D721Med (cell line): ENCODE results near the gene LHX4.

Source experiments
- DNase-seq: peaks from one replicate; pipeline ENCODE4 v3.0.0; 2011; ENCODE audit warnings: low spot score; ENCODE audit not compliant: insufficient read length
- FAIRE-seq: peaks from 2 replicates; lab custom pipeline; 2011; peaks lifted over from hg19 to GRCh38; lab: Jason Lieb, UNC
- TF ChIP-seq, protein P1 (sequence below): IDR thresholded peaks from 2 replicates; pipeline ENCODE4 v1.5.1; 2012; ENCODE audit warnings: mild to moderate bottlenecking, control low read depth; ENCODE audit not compliant: insufficient read depth; ENCODE audit errors: missing control alignments

Gene LHX4

DNA sequence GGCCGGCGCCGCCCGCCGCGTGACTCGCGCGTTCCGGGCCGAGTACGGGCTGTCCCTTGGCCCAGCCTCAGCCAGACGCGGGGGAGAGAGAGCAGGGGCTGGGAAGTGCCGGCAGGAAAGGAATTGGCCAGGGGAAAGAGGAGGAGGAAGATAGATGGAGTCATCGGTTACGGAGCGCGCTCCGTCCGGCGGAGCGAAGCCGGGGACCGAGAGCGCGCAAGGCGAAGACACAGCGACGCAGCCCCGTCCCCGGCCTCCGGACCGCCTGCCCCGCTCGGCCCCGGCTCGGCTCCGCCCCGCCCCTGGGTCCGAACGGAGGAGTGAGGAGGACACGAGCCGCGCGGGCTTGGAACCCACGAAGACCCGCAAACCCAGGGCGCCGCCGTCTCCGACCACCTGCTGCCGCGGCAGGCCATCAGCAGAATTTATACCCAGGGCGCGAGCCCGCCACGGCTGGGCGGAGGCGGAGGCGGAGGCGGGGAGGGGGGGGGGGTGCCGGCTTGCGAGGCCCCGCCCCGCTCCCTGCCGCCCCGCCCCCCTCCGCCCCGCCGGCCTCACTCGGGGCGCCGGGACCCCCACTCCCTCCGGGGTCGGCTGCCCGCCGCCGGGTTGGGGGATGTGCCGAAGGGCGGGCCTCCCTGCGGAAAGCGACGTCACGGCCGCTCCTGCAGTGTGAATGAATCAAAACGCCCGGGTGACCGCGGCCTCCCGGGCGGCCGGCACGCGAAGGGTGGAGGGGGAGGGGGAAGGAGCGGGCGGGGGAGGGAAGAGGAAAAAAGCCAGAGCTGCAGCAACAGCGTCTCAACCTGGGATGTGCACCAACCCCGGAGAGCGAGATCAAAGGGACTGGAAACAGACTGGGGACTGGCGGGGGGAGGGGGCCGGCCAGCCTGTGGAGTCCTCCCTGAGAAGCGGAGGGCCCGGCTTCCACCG, at the start of gene LHX4:
LHX4 (plus strand) TSS at position 782 of the 933 bp plus-strand sequence. CDS start 266 bp downstream, outside the sequence.
- TF ChIP-seq, protein P1, sequence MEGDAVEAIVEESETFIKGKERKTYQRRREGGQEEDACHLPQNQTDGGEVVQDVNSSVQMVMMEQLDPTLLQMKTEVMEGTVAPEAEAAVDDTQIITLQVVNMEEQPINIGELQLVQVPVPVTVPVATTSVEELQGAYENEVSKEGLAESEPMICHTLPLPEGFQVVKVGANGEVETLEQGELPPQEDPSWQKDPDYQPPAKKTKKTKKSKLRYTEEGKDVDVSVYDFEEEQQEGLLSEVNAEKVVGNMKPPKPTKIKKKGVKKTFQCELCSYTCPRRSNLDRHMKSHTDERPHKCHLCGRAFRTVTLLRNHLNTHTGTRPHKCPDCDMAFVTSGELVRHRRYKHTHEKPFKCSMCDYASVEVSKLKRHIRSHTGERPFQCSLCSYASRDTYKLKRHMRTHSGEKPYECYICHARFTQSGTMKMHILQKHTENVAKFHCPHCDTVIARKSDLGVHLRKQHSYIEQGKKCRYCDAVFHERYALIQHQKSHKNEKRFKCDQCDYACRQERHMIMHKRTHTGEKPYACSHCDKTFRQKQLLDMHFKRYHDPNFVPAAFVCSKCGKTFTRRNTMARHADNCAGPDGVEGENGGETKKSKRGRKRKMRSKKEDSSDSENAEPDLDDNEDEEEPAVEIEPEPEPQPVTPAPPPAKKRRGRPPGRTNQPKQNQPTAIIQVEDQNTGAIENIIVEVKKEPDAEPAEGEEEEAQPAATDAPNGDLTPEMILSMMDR = no peak
- FAIRE-seq = no peak
- peak; percentile 93 for DNase-seq

DNA sequence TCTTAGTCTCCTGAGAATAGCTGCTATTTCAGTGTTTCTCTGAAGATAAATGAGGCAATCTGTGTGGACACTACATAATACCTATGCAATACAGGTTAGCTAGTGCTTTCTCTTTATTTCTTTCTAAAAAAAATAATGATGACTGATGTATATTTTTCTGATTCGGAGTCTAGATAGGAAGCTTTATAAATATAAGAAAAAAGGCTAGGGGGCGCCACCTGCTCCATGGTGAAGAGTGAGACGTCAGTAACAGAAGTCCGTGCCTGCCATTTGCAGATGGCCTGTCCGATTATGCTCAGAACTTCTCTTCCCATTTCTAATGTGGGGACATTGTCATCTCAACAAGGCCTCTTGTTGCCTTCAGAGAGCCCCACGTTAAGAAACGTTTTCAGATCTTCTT, 49.0 kb upstream of the LHX4 start:
- DNase-seq (no peak), FAIRE-seq (no peak)

DNA sequence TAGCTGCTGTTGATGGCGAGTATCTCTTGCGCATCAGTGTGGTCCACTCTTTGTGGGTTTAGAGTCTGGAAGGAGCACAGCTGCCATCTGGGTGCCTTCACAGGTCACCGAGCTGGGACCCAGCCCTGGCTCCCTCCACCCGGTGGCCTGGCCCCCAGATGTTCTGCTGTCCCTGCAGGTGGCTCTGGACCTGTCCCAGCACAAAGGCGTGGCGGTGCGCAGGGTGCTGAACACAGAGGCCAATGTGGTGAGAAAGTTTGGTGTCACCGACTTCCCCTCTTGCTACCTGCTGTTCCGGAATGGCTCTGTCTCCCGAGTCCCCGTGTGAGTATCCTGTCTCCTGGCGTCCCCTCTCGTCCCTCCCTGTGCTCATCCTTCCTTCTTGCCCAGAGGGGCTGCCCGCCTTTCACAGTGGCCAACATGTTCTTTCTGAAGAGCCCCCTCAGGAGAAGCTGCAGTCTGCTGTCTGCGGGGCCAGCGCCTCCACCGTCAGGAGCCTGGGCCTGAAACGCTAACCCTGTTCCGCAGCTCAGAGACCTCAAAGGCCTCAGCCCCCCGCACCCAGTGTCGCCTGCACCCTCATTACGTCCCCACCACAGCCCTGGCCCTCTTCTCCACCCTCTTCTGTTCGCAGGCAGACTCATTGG, 47.9 kb upstream of the LHX4 start:
- TF ChIP-seq, protein P1 = no peak
- no peak for FAIRE-seq
- no peak for DNase-seq

More for the DNA sequence above, 49.0 kb upstream of the LHX4 start:
- TF ChIP-seq, protein P1 = peak; percentile 24

DNA sequence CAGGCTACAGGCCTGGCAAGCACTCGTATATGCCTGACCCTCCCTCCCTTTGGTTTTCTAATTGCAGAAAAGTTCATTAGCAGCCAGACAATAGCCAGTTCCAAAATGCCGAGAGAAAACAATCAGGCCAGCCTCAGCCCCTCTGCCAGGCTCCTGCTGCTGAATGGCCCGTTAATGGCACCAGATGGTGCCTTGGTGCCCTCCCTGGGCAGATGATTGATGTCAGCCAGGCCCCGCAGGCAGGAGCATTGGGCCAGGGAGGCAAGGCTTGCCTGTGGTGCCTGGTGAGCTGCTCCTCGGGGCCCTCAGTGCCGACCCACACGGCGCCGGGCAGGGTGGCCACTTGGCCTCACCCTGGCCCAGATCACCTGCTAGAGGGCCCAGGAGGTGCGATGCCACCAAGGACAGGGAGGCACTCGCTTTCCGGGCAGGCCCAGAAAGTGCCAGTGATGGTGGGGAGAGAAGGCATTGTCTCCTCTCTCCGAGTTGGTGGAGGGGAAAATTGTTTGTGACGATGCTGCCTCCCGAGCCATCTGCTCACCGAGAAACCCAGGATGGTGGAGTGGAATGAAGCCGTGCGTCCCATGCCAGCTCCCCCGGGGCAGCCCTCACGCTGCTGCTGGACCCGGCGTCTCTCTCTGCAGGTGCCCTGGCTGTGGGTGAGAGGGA, 47.3 kb upstream of the LHX4 start:
- DNase-seq = no peak

DNA sequence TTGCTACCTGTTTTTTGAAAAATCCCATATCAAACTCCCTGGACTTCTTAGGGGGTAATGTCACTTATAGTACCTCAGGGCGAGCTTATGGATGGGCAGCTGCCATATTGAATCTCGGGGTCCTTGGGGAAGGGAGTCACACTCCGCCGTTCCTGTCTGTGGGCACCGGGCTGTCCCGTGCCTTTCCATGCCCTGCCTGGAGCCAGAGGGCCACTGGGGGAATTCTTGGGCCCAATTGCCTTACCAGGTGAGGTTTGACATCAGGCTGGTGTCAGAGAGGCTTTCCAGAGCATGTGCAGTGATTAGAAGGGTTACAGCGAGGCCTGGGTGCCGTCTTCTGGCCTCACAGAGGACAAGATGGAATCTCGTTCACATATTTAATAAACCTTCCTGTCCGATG, 46.6 kb upstream of the LHX4 start:
- TF ChIP-seq, protein P1 = no peak
- DNase-seq (no peak), FAIRE-seq (no peak)

More for the DNA sequence above, 47.3 kb upstream of the LHX4 start:
- FAIRE-seq = no peak
- TF ChIP-seq, protein P1 = no peak

DNA sequence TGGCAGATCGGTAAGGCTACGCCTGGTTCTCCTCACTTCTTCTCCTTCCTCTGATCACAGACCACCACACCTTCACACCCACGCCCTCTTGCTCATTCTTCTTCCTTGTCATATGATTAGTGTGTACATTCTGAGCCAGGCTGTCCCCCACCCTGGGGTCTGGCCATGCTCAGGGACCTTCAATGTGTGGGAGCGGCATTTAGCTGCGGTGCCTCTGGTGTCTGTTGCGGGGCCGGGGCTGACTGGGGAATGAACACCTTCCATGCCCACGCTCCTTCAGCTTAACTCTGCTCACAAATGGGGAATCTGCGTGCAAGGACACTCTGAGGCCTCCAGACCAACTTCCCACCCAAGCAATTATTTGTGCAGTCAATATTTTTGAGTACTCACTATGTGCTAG, 46.0 kb upstream of the LHX4 start:
- TF ChIP-seq, protein P1 = no peak
- FAIRE-seq = no peak
- DNase-seq = no peak
